ENCODE data around the gene DLG2. TPM values are rescaled to one million over a fixed set of nuclear protein-coding genes. Genes with fewer than 3 reads are reported as not detected.

Gene DLG2
- total and polyA plus RNA-seq, 2 of the 8 experiments (the other 6 are each of a cell fraction or from before 2014, with no cell fraction given): 1.7 to 14.3 TPM

- no peak overlapping the region for H2BK20ac ChIP-seq (ENCODE audit: low read length)
- no peak for TF ChIP-seq POLR2AphosphoS5 (IDR thresholded peaks at IDR 0.05; ENCODE audit: low read depth, low read length)
- no peak for TF ChIP-seq CTCF (IDR thresholded peaks at IDR 0.05; ENCODE audit: control extremely low read depth in 1 of 3, insufficient read depth in 1 of 3, low read depth in 1 of 3, low read length in 3 of 3)
- no peak for TF ChIP-seq BACH1 (IDR thresholded peaks at IDR 0.05; ENCODE audit: low read length)
- no peak for TF ChIP-seq PHF8 (conservative IDR thresholded peaks at IDR 0.05; ENCODE audit: low read depth, low read length)
- H2BK5ac ChIP-seq (ENCODE audit: low read depth, low read length): no peak overlapping the region
- H3K4ac ChIP-seq (replicated peaks; ENCODE audit: insufficient read length, low read depth, low read length): no peak overlapping the region
- H3K4me1 ChIP-seq (replicated peaks in 1 of 4; ENCODE audit: control insufficient read depth in 3 of 4, insufficient read depth in 4 of 4, low read length in 3 of 4): no peaks in the 10 kb centered on the region
- no peak overlapping the region for H3K4me3 ChIP-seq (ENCODE audit: extremely low read depth in 1 of 4, insufficient read depth in 2 of 4, low read depth in 3 of 4, low read length in 4 of 4)
- H3K14ac ChIP-seq (ENCODE audit: insufficient read length): no peak overlapping the region
- H3K23me2 ChIP-seq (ENCODE audit: low read depth, low read length): no peaks in the 10 kb centered on the region
- ChIA-PET CTCF (ENCODE audit: partially characterized antibody) (interaction anchor here (0.5 to 2.2 kb wide), 5 partner anchors 11 to 1216 kb away, joined by 3 to 9 read pairs (median 4); no protein-coding TSS in a partner anchor), POLR2A (ENCODE audit: partially characterized antibody) (no interaction called here)
- no peaks in the 10 kb centered on the region for H3K79me2 ChIP-seq (ENCODE audit: control insufficient read depth in 1 of 2, insufficient read depth in 2 of 2, low read length in 2 of 2)
- no peak overlapping the region for H3K27ac ChIP-seq (ENCODE audit: low read depth, low read length)
- no peak overlapping the region for H3K4me2 ChIP-seq (ENCODE audit: insufficient read depth in 1 of 2, low read depth in 2 of 2, low read length in 2 of 2)
- H2BK15ac ChIP-seq (ENCODE audit: low read length): no peak overlapping the region
- no peak overlapping the region for H4K5ac ChIP-seq (ENCODE audit: insufficient read length, low read depth, low read length)
- H3K9me3 ChIP-seq (ENCODE audit: insufficient read depth in 2 of 2, low read depth in 1 of 2, low read length in 1 of 2): peaks cover 0 to 2% of the 10 kb centered on the region in 2 experiments; a peak in 1 of 4 replicates
- no peak overlapping the region for H3K9ac ChIP-seq (replicated peaks in 1 of 4; ENCODE audit: extremely low read depth in 1 of 4, low read depth in 3 of 4, low read length in 3 of 4)
- 91% methylated on average over 4 of the region's 4 CpGs; no CpG with 5 or more reads in 1 of the 2 experiments for WGBS, 2 experiments (ENCODE audit: extremely low coverage in 1 of 2, insufficient coverage in 1 of 2, insufficient read length in 1 of 2, insufficient replicate concordance in 2 of 2, low coverage in 1 of 2, low lambda C conversion rate in 2 of 2, missing lambda C conversion rate in 1 of 2)
- no peaks in the 10 kb centered on the region for H3K36me3 ChIP-seq (ENCODE audit: control insufficient read depth in 2 of 4, insufficient read depth in 4 of 4, low read length in 3 of 4)
- H2AFZ ChIP-seq (ENCODE audit: low read length): no peak overlapping the region
- H4K8ac ChIP-seq (ENCODE audit: extremely low read depth, insufficient read depth, low read length): no peak overlapping the region
- FAIRE-seq: no peak
- no peaks in the 10 kb centered on the region for H3K79me1 ChIP-seq (ENCODE audit: low read depth, low read length)
- no peaks in the 10 kb centered on the region for H3K27me3 ChIP-seq (replicated peaks in 1 of 4; ENCODE audit: control insufficient read depth in 3 of 4, extremely low read depth in 1 of 4, insufficient read depth in 3 of 4, low read length in 3 of 4)
- DNase-seq (ENCODE audit: low read depth in 1 of 2, low spot score in 2 of 2): no peak
- no peak overlapping the region for H3K56ac ChIP-seq (replicated peaks; ENCODE audit: insufficient read length, low read depth, low read length)
- no peak overlapping the region for H3K18ac ChIP-seq (ENCODE audit: extremely low read depth, low read length)
- no peak overlapping the region for H3K23ac ChIP-seq (ENCODE audit: insufficient read length)
- no peak overlapping the region for H2BK12ac ChIP-seq (ENCODE audit: low read depth, low read length)
- H2AK5ac ChIP-seq (ENCODE audit: low read depth, low read length): no peak overlapping the region
- no peaks in the 10 kb centered on the region for H4K20me1 ChIP-seq (replicated peaks in 1 of 2; ENCODE audit: control insufficient read depth in 1 of 2, insufficient read depth in 2 of 2, low read length in 2 of 2)
- H2BK120ac ChIP-seq (replicated peaks; ENCODE audit: low read depth, low read length): no peak overlapping the region
- H4K91ac ChIP-seq (replicated peaks; ENCODE audit: insufficient read length, low read length): no peak overlapping the region
Observed at GRCh38 chr11:83779876-83780275, 1847.3 kb downstream of the DLG2 start.
